LNCAP (cell line): ENCODE measurements around the gene SLC7A6.

Experiments
- TF ChIP-seq, protein P1 (sequence below): fragments of 450-650 bp; IDR thresholded peaks from 2 replicates; pipeline ENCODE4 v1.5.1; 2017; ENCODE audit warnings: mild to moderate bottlenecking

SLC7A6 gene

GRCh38 chr16:68350813-68351350 lies 86.6 kb downstream of the SLC7A6 start:
- TF ChIP-seq, protein P1, sequence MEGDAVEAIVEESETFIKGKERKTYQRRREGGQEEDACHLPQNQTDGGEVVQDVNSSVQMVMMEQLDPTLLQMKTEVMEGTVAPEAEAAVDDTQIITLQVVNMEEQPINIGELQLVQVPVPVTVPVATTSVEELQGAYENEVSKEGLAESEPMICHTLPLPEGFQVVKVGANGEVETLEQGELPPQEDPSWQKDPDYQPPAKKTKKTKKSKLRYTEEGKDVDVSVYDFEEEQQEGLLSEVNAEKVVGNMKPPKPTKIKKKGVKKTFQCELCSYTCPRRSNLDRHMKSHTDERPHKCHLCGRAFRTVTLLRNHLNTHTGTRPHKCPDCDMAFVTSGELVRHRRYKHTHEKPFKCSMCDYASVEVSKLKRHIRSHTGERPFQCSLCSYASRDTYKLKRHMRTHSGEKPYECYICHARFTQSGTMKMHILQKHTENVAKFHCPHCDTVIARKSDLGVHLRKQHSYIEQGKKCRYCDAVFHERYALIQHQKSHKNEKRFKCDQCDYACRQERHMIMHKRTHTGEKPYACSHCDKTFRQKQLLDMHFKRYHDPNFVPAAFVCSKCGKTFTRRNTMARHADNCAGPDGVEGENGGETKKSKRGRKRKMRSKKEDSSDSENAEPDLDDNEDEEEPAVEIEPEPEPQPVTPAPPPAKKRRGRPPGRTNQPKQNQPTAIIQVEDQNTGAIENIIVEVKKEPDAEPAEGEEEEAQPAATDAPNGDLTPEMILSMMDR = no peak
